K562 (cell line): ENCODE measurements around the gene MYO3B. TPM values are rescaled to one million over a fixed set of nuclear protein-coding genes. Genes with fewer than 3 reads are reported as not detected.

Experiments used
- ATAC-seq: fragments of 200-7000 bp; cut with Tn5 transposase; 3 replicates; pipeline ENCODE4 v1.9.1; 2020; ENCODE audit warnings: moderate library complexity
- BruUV-seq: library from RNA; stranded (reverse); fragments of 400-500 nt; replicated peaks from 2 replicates; lab custom pipeline; 2021; lab: Mats Ljungman, UMichigan
- CTCF ChIA-PET: fragments of 300-600 bp; formaldehyde crosslinking; extraction: SDS; loops from one replicate; lab custom pipeline; 2021; ENCODE audit warnings: low intra/inter-chr PET ratio; lab: Yijun Ruan, JAX
- POLR2A ChIA-PET: fragments of 300-600, 350-650 bp; sonication (Branson Sonifier 250); formaldehyde crosslinking; extraction: SDS; loops from one replicate; lab custom pipeline; 2021; ENCODE audit warnings: antibody characterized with exemption, inconsistent platforms; lab: Yijun Ruan, JAX
- DNase-seq, 4 experiments: peaks; one replicate each; pipeline versions ENCODE4 v3.0.0 to v3.0.0-alpha.2; 2011 to 2018; ENCODE audit warnings: low spot score in 3 of 4, mixed read lengths in 3 of 4; ENCODE audit errors: extremely low read depth in 1 of 4
- FAIRE-seq: peaks from 2 replicates; lab custom pipeline; 2011; peaks lifted over from hg19 to GRCh38; lab: Jason Lieb, UNC
- H2AFZ ChIP-seq: 2 replicates; pipeline ENCODE4 v1.6.0; 2011; ENCODE audit warnings: low read depth, low read length, control low read depth, inconsistent platforms
- H3K27ac ChIP-seq: fragments of 200-600 bp; 3 replicates; pipeline ENCODE4 v1.8.0; 2011; ENCODE audit warnings: low read depth, mild to moderate bottlenecking, control low read depth, inconsistent platforms, low read length, moderate library complexity, mixed read lengths; ENCODE audit errors: extremely low read depth
- H3K27me3 ChIP-seq, 2 experiments: fragments of 300-600 bp in 1 of 2; 2 replicates in 1 of 2; 3 replicates in 1 of 2; pipeline versions ENCODE4 v1.6.0 to v1.8.0; 2011; ENCODE audit warnings: inconsistent platforms in 2 of 2, low read length in 2 of 2, mild to moderate bottlenecking in 1 of 2, mixed read lengths in 1 of 2, moderate library complexity in 1 of 2; ENCODE audit not compliant: control insufficient read depth in 2 of 2, insufficient read depth in 2 of 2
- H3K36me3 ChIP-seq: fragments of 300-600 bp; 3 replicates; pipeline ENCODE4 v1.8.0; 2011; ENCODE audit warnings: mild to moderate bottlenecking, low read length, inconsistent platforms; ENCODE audit not compliant: control insufficient read depth, insufficient read depth
- H3K4me1 ChIP-seq, 2 experiments: fragments of 200-600 bp in 1 of 2; replicated peaks in 1 of 2; 2 replicates in 1 of 2; 3 replicates in 1 of 2; pipeline versions ENCODE4 v1.5.1 to v1.8.0; 2011; ENCODE audit warnings: inconsistent platforms in 2 of 2, low read length in 2 of 2, mild to moderate bottlenecking in 1 of 2, mixed read lengths in 1 of 2, moderate library complexity in 1 of 2; ENCODE audit not compliant: control insufficient read depth in 2 of 2, insufficient read depth in 2 of 2
- H3K4me2 ChIP-seq: 2 replicates; pipeline ENCODE4 v1.6.1; 2011; ENCODE audit warnings: low read length, control low read depth, inconsistent platforms, mixed read lengths; ENCODE audit not compliant: insufficient read depth
- H3K4me3 ChIP-seq: fragments of 200-600 bp; sonication (generic), shearing (Covaris generic); 2 replicates; pipeline ENCODE4 v1.5.1; 2016; ENCODE audit warnings: control low read depth, inconsistent platforms
- H3K79me2 ChIP-seq: fragments of 200-600 bp; 3 replicates; pipeline ENCODE4 v1.8.0; 2011; ENCODE audit warnings: low read length, inconsistent platforms; ENCODE audit not compliant: control insufficient read depth, insufficient read depth
- H3K9ac ChIP-seq, 2 experiments: 2 replicates each; pipeline versions ENCODE4 v1.6.0 to v1.6.1; 2011; ENCODE audit warnings: low read depth in 2 of 2, low read length in 2 of 2, control low read depth in 1 of 2, inconsistent platforms in 1 of 2, mild to moderate bottlenecking in 1 of 2, mixed read lengths in 1 of 2; ENCODE audit not compliant: insufficient read depth in 1 of 2
- H3K9me1 ChIP-seq: one replicate; pipeline ENCODE4 v1.6.0; 2011; ENCODE audit warnings: inconsistent platforms, mild to moderate bottlenecking, low read length, moderate library complexity; ENCODE audit not compliant: control insufficient read depth, insufficient read depth
- H3K9me3 ChIP-seq: replicated peaks from 2 replicates; pipeline ENCODE4 v1.5.1; 2011; ENCODE audit warnings: low read depth, low read length, inconsistent platforms; ENCODE audit not compliant: control insufficient read depth, insufficient read depth
- H4K20me1 ChIP-seq: replicated peaks from 2 replicates; pipeline ENCODE4 v1.6.1; 2011; ENCODE audit warnings: low read length, inconsistent platforms, mixed read lengths; ENCODE audit not compliant: control insufficient read depth, insufficient read depth
- GABPA ChIP-seq: fragments of 200-800 bp; sonication (Bioruptor generic); conservative IDR thresholded peaks from 2 replicates; pipeline ENCODE4 v1.6.1; 2016; ENCODE audit warnings: low read depth, missing genetic modification characterization, missing compliant biosample characterization
- KDM2B ChIP-seq: fragments of 250-450 bp; sonication (Bioruptor Pico); IDR thresholded peaks from 2 replicates; pipeline ENCODE4 v1.8.0; 2021; ENCODE audit warnings: mild to moderate bottlenecking, moderate library complexity
- RAD51 ChIP-seq: fragments of 450-650 bp; IDR thresholded peaks from 2 replicates; pipeline ENCODE4 v1.7.1; 2016; ENCODE audit warnings: low read depth, mild to moderate bottlenecking, borderline replicate concordance
- TFE3 ChIP-seq: fragments of 450-650 bp; formaldehyde crosslinking; IDR thresholded peaks from 2 replicates; pipeline ENCODE4 v1.4.0; 2020; ENCODE audit warnings: mild to moderate bottlenecking, mixed read lengths
- THAP12 ChIP-seq: fragments of 250-450 bp; sonication (Bioruptor Pico); IDR thresholded peaks from 2 replicates; pipeline ENCODE4 v1.9.0; 2021; ENCODE audit warnings: mild to moderate bottlenecking, inconsistent platforms
- TOE1 ChIP-seq, 2 experiments: fragments of 450-650 bp in 1 of 2; sonication (generic) in 1 of 2; formaldehyde crosslinking in 1 of 2; IDR thresholded peaks; 2 replicates each; pipeline versions ENCODE4 v1.7.1 to v1.8.0; 2016 to 2022; ENCODE audit warnings: borderline replicate concordance in 2 of 2, mild to moderate bottlenecking in 2 of 2, antibody characterized with exemption in 1 of 2, inconsistent platforms in 1 of 2, low read depth in 1 of 2, missing genetic modification reagents in 1 of 2, moderate library complexity in 1 of 2
- WGBS: fragments of 100-300 bp; shearing (Covaris generic); methylation state at CpG from one replicate; pipeline ENCODE4 v1.1.6; 2016; ENCODE audit warnings: low coverage, mixed read lengths; ENCODE audit not compliant: insufficient coverage; ENCODE audit errors: missing lambda C conversion rate; 5-methylcytosine and 5-hydroxymethylcytosine counted together
- in situ Hi-C: fragments of 300-500 bp; cut with MboI; formaldehyde crosslinking; loops from 4 replicates; pipeline ENCODE4 v1.15.0; 2018; ENCODE audit warnings: inconsistent platforms, mixed read lengths
- intact Hi-C: fragments of 100-400 bp; cut with micrococcal nuclease; formaldehyde crosslinking; loops from 2 replicates; pipeline ENCODE4 v1.14.2; 2022
- polyA plus RNA-seq, 8 experiments: library from polyadenylated mRNA; depleted of rRNA in 4 of 8; stranded (reverse) in 5 of 8; unstranded in 3 of 8; fragments of >200 nt; fragmentation: Nextera tagmentation in 2 of 8; fragmentation: Illumina TruSeq in 1 of 8; extraction: Ambion mirVana in 2 of 8; extraction: Trizol in 1 of 8; gene quantifications; 2 replicates each; pipeline versions ENCODE4 v1.2.1 to v1.2.3, GENCODE V29; 2011 to 2014; ENCODE audit warnings: inconsistent platforms in 1 of 8, missing spikeins in 1 of 8
- total RNA-seq, 7 experiments: library from RNA; depleted of rRNA in 6 of 7; stranded (reverse); fragments of >200 nt in 6 of 7; fragmentation: Illumina TruSeq in 2 of 7; extraction: Trizol in 2 of 7; gene quantifications; 2 replicates each; pipeline versions ENCODE4 v1.2.1 to v1.2.3, GENCODE V29; 2011 to 2021; ENCODE audit warnings: low replicate concordance in 1 of 7
- TF ChIP-seq, protein P1 (sequence below): fragments of 450-650 bp; formaldehyde crosslinking; IDR thresholded peaks from 2 replicates; pipeline ENCODE4 v1.4.0; 2020; ENCODE audit warnings: mild to moderate bottlenecking, moderate library complexity
- TF ChIP-seq, protein P2 (sequence below), 2 experiments: fragments of 150-350 bp in 1 of 2; IDR thresholded peaks; 2 replicates each; pipeline ENCODE4 v1.6.1; 2012 to 2016; ENCODE audit warnings: low read depth in 2 of 2, low read length in 2 of 2, mild to moderate bottlenecking in 1 of 2, moderate library complexity in 1 of 2

The MYO3B gene
- total and polyA plus RNA-seq, 9 of the 15 experiments (the other 6 are each of a cell fraction or from before 2014, with no cell fraction given), result 2.7 to 6.5 (median 3.6) TPM

GRCh38 chr2:170380267-170380666 is 202.3 kb downstream of the MYO3B start (continued):
- no peak for TF ChIP-seq THAP12 (CRISPR knock-in tag)
- TF ChIP-seq, protein P1, sequence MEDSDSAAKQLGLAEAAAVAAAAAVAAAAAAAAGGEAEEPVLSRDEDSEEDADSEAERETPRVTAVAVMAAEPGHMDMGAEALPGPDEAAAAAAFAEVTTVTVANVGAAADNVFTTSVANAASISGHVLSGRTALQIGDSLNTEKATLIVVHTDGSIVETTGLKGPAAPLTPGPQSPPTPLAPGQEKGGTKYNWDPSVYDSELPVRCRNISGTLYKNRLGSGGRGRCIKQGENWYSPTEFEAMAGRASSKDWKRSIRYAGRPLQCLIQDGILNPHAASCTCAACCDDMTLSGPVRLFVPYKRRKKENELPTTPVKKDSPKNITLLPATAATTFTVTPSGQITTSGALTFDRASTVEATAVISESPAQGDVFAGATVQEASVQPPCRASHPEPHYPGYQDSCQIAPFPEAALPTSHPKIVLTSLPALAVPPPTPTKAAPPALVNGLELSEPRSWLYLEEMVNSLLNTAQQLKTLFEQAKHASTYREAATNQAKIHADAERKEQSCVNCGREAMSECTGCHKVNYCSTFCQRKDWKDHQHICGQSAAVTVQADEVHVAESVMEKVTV (CRISPR knock-in tag), result no peak

GRCh38 chr2:170381678-170382077 is 203.7 kb downstream of the MYO3B start:
- POLR2A ChIA-PET, result no interaction called here
- BruUV-seq, result no TSS peak
- H3K9me3 ChIP-seq, result no peaks in the 10 kb centered on the region
- ATAC-seq (no peak), DNase-seq (no peak), FAIRE-seq (no peak)
- TF ChIP-seq RAD51 (peak; percentile 74), KDM2B (CRISPR knock-in tag) (no peak), TFE3 (CRISPR knock-in tag) (peak; percentile 93), GABPA (tag) (0 out of 2 replicates have a peak, but pooled peaks have one; percentile 36), TOE1 (IDR thresholded peaks at IDR 0.05; ENCODE audit: borderline replicate concordance) (peak; percentile 81; the same call in 1 of the 2 replicates), TOE1 (CRISPR knock-in tag; IDR thresholded peaks at IDR 0.05; ENCODE audit: borderline replicate concordance, low read depth) (no peak)
- TF ChIP-seq, protein P2, sequence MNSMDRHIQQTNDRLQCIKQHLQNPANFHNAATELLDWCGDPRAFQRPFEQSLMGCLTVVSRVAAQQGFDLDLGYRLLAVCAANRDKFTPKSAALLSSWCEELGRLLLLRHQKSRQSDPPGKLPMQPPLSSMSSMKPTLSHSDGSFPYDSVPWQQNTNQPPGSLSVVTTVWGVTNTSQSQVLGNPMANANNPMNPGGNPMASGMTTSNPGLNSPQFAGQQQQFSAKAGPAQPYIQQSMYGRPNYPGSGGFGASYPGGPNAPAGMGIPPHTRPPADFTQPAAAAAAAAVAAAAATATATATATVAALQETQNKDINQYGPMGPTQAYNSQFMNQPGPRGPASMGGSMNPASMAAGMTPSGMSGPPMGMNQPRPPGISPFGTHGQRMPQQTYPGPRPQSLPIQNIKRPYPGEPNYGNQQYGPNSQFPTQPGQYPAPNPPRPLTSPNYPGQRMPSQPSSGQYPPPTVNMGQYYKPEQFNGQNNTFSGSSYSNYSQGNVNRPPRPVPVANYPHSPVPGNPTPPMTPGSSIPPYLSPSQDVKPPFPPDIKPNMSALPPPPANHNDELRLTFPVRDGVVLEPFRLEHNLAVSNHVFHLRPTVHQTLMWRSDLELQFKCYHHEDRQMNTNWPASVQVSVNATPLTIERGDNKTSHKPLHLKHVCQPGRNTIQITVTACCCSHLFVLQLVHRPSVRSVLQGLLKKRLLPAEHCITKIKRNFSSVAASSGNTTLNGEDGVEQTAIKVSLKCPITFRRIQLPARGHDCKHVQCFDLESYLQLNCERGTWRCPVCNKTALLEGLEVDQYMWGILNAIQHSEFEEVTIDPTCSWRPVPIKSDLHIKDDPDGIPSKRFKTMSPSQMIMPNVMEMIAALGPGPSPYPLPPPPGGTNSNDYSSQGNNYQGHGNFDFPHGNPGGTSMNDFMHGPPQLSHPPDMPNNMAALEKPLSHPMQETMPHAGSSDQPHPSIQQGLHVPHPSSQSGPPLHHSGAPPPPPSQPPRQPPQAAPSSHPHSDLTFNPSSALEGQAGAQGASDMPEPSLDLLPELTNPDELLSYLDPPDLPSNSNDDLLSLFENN (IDR thresholded peaks at IDR 0.05; ENCODE audit: low read depth in 2 of 2, low read length in 2 of 2), result no peak
- peak overlapping the region; percentile 57 for H2AFZ ChIP-seq
- no peak overlapping the region for H3K4me3 ChIP-seq
- no peaks in the 10 kb centered on the region for H3K79me2 ChIP-seq
- CTCF ChIA-PET, result no interaction called here
- H3K36me3 ChIP-seq, result no peaks in the 10 kb centered on the region
- H3K27me3 ChIP-seq, result no peaks in the 10 kb centered on the region
- H3K9ac ChIP-seq, result no peak overlapping the region
- no peak overlapping the region for H3K4me2 ChIP-seq
- no peaks in the 10 kb centered on the region for H3K9me1 ChIP-seq
- H3K27ac ChIP-seq, result no peak overlapping the region
- intact Hi-C loops, result no loop called here
- in situ Hi-C loops, result no loop called here
- no peaks in the 10 kb centered on the region for H4K20me1 ChIP-seq
- 37% methylated on average over 2 of the region's 2 CpGs for WGBS
- H3K4me1 ChIP-seq, result no peaks in the 10 kb centered on the region
